ENCODE results near the gene SMPD2. TPM values are rescaled to one million over a fixed set of nuclear protein-coding genes. Genes with fewer than 3 reads are reported as not detected.
A peak's percentile ranks its signal among the peaks of the same experiment; 100 is the strongest.

Gene SMPD2
- total RNA-seq, 4 donors from 2014 or later: 20.6 to 34.5 (median 26.8) TPM

- TF ChIP-seq POLR2A (IDR thresholded peaks at IDR 0.05): peak; percentile 0 to 47
- TF ChIP-seq, protein P1, sequence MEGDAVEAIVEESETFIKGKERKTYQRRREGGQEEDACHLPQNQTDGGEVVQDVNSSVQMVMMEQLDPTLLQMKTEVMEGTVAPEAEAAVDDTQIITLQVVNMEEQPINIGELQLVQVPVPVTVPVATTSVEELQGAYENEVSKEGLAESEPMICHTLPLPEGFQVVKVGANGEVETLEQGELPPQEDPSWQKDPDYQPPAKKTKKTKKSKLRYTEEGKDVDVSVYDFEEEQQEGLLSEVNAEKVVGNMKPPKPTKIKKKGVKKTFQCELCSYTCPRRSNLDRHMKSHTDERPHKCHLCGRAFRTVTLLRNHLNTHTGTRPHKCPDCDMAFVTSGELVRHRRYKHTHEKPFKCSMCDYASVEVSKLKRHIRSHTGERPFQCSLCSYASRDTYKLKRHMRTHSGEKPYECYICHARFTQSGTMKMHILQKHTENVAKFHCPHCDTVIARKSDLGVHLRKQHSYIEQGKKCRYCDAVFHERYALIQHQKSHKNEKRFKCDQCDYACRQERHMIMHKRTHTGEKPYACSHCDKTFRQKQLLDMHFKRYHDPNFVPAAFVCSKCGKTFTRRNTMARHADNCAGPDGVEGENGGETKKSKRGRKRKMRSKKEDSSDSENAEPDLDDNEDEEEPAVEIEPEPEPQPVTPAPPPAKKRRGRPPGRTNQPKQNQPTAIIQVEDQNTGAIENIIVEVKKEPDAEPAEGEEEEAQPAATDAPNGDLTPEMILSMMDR (IDR thresholded peaks at IDR 0.05): peak; percentile 27 to 70 (median 50)
- DNase-seq: peak; percentile 87 to 94 (median 93)
These were observed 15.1 kb downstream of the SMPD2 start, which contains the start of gene MICAL1 for GRCh38 chr6:109455437-109456110. TSS of gene MICAL1 (minus strand) at chr6:109455772. CDS start at chr6:109454196, 1,576 bp downstream.

GRCh38 chr6:109456111-109456583, 15.6 kb downstream of the SMPD2 start:
- Histone ChIP-seq H3K27me3 (no peaks in the 10 kb centered on the region), H3K27ac (peak overlapping the region; percentile 92 to 98 (median 94)), H3K4me3 (peak overlapping the region; percentile 68 to 79 (median 72)), H3K36me3 (peaks cover 0 to 28% (median 0%) of the 10 kb centered on the region in 3 donors), H3K9me3 (no peaks in the 10 kb centered on the region), H3K4me1 (peaks cover 0 to 33% (median 24%) of the 10 kb centered on the region in 4 donors)
- peak; percentile 71 to 75 for TF ChIP-seq POLR2A (IDR thresholded peaks at IDR 0.05)
- TF ChIP-seq, protein P1 (IDR thresholded peaks at IDR 0.05): no peak
- peak in 2 of 3 donors; percentile 75 to 78 for DNase-seq

More at GRCh38 chr6:109455437-109456110, 15.1 kb downstream of the SMPD2 start, which contains the start of gene MICAL1:
- Histone ChIP-seq H3K9me3 (no peaks in the 10 kb centered on the region), H3K27me3 (no peaks in the 10 kb centered on the region), H3K4me3 (peak within 1 kb of the TSS; percentile 68 to 79 (median 72)), H3K36me3 (peaks cover 0 to 27% (median 0%) of the 10 kb centered on the region in 3 donors), H3K4me1 (peaks cover 0 to 35% (median 24%) of the 10 kb centered on the region in 4 donors), H3K27ac (peak within 1 kb of the TSS; percentile 92 to 98 (median 94))

- H3K36me3 ChIP-seq: peaks cover 0 to 29% (median 0%) of the 10 kb centered on the region in 3 donors
- no peaks in the 10 kb centered on the region for H3K9me3 ChIP-seq
- peaks cover 0 to 33% (median 24%) of the 10 kb centered on the region in 4 donors for H3K4me1 ChIP-seq
- peak overlapping the region; percentile 68 to 79 (median 72) for H3K4me3 ChIP-seq
- H3K27ac ChIP-seq: peak overlapping the region; percentile 92 to 98 (median 94)
- H3K27me3 ChIP-seq: no peaks in the 10 kb centered on the region
- peak in 2 of 3 donors; percentile 70 to 78 for DNase-seq
- peak; percentile 69 to 87 for TF ChIP-seq POLR2A (IDR thresholded peaks at IDR 0.05)
- TF ChIP-seq, protein P1 (IDR thresholded peaks at IDR 0.05): no peak
These were observed 16.4 kb downstream of the SMPD2 start for GRCh38 chr6:109456710-109457561.

- peak overlapping the region; percentile 92 to 98 (median 94) for H3K27ac ChIP-seq
- H3K27me3 ChIP-seq: no peaks in the 10 kb centered on the region
- peak in 2 of 3 donors; percentile 18 to 41 for DNase-seq
- H3K36me3 ChIP-seq: peaks cover 0 to 27% (median 0%) of the 10 kb centered on the region in 3 donors
- H3K4me1 ChIP-seq: peaks cover 0 to 33% (median 24%) of the 10 kb centered on the region in 4 donors
- no peaks in the 10 kb centered on the region for H3K9me3 ChIP-seq
- TF ChIP-seq POLR2A (IDR thresholded peaks at IDR 0.05): no peak
- TF ChIP-seq, protein P1 (IDR thresholded peaks at IDR 0.05): no peak
- H3K4me3 ChIP-seq: no peak overlapping the region
These were observed 17.1 kb downstream of the SMPD2 start for GRCh38 chr6:109457562-109457996.

All from Peyer's patch (tissue), 4 donors.